NCI-H1436 treated with DMSO at 0.1 percent for 48 hours (cell line): ENCODE data around the gene EFTUD2.
A peak's percentile ranks its signal among the peaks of the same experiment; 100 is the strongest.

ENCODE experiments used
- DNase-seq: peaks from one replicate; lab custom pipeline; 2025; lab: John Stamatoyannopoulos, UW

EFTUD2 gene

GRCh38 chr17:44925731-44926697, 26.8 kb upstream of the EFTUD2 start:
- DNase-seq: no peak

GRCh38 chr17:44924107-44924544, 24.9 kb upstream of the EFTUD2 start:
- DNase-seq: no peak

GRCh38 chr17:44922746-44923470, 23.7 kb upstream of the EFTUD2 start:
- DNase-seq: no peak

GRCh38 chr17:44922136-44922535, 22.9 kb upstream of the EFTUD2 start:
- no peak for DNase-seq

- no peak for DNase-seq
Measured at GRCh38 chr17:44921122-44921882, 22.1 kb upstream of the EFTUD2 start.

GRCh38 chr17:44920565-44920940, 21.3 kb upstream of the EFTUD2 start:
- DNase-seq: no peak

- DNase-seq: peak; percentile 26
Measured at GRCh38 chr17:44919885-44920564, 20.8 kb upstream of the EFTUD2 start.

GRCh38 chr17:44919411-44919810, 20.2 kb upstream of the EFTUD2 start:
- DNase-seq: no peak

GRCh38 chr17:44918006-44918405, 18.8 kb upstream of the EFTUD2 start:
- DNase-seq: no peak

- no peak for DNase-seq
Measured at GRCh38 chr17:44917456-44917855, 18.2 kb upstream of the EFTUD2 start.

- DNase-seq: no peak
Measured at GRCh38 chr17:44916781-44917241, 17.6 kb upstream of the EFTUD2 start.

GRCh38 chr17:44915862-44916780, 16.9 kb upstream of the EFTUD2 start:
- no peak for DNase-seq

- DNase-seq: no peak
Measured at GRCh38 chr17:44915321-44915726, 16.1 kb upstream of the EFTUD2 start, which contains the start of gene GFAP. TSS of gene GFAP (minus strand) at chr17:44915500. CDS start at chr17:44915486, 14 bp downstream.

- DNase-seq: no peak
Measured at GRCh38 chr17:44914698-44915271, 15.5 kb upstream of the EFTUD2 start.

- no peak for DNase-seq
Measured at GRCh38 chr17:44914148-44914547, 14.9 kb upstream of the EFTUD2 start.

- no peak for DNase-seq
Measured at GRCh38 chr17:44913676-44914075, 14.4 kb upstream of the EFTUD2 start.

- no peak for DNase-seq
Measured at GRCh38 chr17:44912763-44913544, 13.7 kb upstream of the EFTUD2 start.

GRCh38 chr17:44911133-44912001, 12.1 kb upstream of the EFTUD2 start:
- no peak for DNase-seq
